Measurements from ENCODE around the gene FYN.

DNA sequence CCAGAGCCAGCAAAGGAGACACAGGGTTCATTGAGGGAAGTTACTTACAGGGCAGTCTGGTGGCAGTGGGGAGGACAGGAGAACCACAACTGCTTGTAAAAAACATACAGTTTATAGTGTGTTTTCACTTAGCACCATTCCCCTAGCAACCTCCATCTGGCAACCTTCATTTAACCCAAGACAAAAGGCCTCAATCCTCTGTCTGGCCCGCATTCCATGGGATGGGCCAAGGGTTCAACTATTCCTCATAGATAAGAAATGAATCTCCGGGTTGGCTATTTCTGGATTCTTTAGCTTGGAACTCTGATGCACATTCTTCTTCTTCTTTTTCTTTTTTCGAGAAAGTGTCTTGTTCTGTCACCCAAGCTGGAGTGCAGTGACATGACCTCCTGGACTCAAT lies 26.3 kb upstream of the FYN start:
- TF ChIP-seq, protein P1, sequence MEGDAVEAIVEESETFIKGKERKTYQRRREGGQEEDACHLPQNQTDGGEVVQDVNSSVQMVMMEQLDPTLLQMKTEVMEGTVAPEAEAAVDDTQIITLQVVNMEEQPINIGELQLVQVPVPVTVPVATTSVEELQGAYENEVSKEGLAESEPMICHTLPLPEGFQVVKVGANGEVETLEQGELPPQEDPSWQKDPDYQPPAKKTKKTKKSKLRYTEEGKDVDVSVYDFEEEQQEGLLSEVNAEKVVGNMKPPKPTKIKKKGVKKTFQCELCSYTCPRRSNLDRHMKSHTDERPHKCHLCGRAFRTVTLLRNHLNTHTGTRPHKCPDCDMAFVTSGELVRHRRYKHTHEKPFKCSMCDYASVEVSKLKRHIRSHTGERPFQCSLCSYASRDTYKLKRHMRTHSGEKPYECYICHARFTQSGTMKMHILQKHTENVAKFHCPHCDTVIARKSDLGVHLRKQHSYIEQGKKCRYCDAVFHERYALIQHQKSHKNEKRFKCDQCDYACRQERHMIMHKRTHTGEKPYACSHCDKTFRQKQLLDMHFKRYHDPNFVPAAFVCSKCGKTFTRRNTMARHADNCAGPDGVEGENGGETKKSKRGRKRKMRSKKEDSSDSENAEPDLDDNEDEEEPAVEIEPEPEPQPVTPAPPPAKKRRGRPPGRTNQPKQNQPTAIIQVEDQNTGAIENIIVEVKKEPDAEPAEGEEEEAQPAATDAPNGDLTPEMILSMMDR (IDR thresholded peaks at IDR 0.05; ENCODE audit: low read depth, low read length, missing input control): no peak
- no peak for TF ChIP-seq TAF1 (conservative IDR thresholded peaks at IDR 0.05)
- no peak for TF ChIP-seq YY1 (IDR thresholded peaks at IDR 0.05)
